K562 treated with DMSO at 1 percent for 48 hours (cell line): Measurements from ENCODE around the gene HAUS2. TPM values are rescaled to one million over a fixed set of nuclear protein-coding genes. Genes with fewer than 3 reads are reported as not detected.

Source experiments
- total RNA-seq: library from RNA; unstranded; fragments of 300-600 nt; gene quantifications from 2 replicates; pipeline ENCODE4 v1.2.3, GENCODE V29; 2022; ENCODE audit warnings: low replicate concordance; ENCODE audit errors: extremely low read depth

The HAUS2 gene
- not detected in 2 replicates for total RNA-seq

DNA sequence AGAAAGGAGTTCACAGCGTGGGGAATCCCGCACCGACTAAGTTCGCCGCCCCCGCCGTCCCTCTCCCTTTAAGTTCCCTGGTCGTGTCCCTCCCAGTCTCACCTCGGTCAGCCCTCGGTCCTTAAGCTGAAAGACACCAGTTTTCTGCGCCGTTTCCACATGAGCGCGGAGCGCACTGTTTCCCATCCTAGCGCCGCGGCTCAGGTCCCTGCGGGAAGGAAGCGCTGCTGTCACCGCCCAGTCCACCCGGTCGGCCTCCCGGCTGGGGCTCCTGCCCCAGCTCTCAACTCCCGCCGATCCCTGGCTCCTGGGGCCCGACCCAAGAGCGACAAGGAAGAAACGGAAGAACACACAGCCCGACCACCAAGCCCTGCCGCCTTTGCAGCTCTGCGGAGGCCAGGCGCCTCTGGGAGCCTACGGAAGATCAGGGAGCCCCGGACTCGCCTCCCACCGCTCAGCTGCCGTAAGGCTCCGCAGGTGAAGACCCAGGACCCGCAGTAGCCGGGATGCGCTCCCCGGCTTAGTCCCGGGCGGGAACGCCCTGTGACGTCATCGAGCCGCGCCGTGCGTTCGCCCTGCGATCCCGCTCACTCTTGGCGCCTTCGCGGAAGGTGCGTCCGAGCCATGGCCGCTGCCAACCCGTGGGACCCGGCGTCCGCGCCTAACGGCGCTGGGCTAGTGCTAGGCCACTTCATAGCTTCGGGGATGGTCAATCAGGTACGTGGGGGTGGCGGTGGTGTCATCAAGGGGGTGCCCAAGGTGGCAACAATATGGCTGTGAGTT, at the start of gene HAUS2, which contains the start of gene LRRC57:
Gene HAUS2 (plus strand): TSS at position 590 of the 783 bp plus-strand sequence. CDS start 35 bp downstream, at position 625.
Gene LRRC57 (minus strand): TSS at position 545 of the 783 bp plus-strand sequence. CDS start 359 bp downstream, at position 186.

DNA sequence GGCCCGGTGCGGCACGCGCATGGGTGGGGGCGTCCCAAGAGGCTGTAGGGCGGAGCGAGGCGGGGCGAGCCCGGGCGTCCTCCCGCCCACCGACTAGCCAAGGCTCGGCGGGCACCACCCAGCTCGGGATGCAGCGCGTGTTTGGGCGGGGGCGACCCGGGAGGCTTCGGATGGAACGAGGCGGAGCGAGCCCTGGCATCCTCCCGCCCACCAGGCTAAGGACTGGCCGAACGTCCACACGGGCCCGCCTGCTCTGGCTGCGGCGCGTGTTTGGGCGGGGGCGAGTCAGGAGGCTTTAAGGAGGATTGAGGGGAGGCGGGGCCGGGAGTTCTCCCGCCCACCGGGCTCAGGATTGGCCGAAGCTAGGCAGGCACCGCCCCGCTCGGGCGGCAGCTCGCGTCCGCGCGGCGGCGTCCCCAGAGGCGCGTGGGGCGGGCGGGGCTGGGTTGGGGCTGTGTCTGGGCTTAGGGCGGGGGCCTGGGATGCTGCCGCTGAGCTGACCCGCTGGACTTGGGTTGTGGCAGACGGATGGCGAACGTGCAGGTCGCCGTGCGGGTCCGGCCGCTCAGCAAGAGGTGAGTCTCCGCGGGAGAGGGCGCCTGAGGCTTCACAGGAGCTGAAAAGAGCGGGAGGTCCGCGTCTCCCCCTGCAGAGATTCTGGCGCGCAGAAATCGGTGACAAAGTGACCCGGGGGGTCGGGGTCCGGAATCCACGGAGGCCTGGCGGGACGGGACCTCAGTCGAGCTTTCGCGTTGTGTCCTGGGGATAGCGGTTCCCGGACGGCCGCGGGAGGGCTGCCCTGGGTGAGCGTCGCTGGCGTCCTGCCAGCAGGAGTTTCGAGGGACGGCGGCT, 26.8 kb downstream of the HAUS2 start, which contains the start of gene STARD9:
Gene STARD9 (plus strand): TSS at position 419 of the 852 bp plus-strand sequence. CDS start 110 bp downstream, at position 529.

Other genes with a start within 250 kb of the HAUS2 start
- gene CAPN3, start 189.3 kb upstream of the HAUS2 start, total RNA-seq: not detected in 2 replicates
- gene ZNF106, start 57.7 kb upstream of the HAUS2 start, total RNA-seq: not detected in 2 replicates
- gene SNAP23, start 53.2 kb upstream of the HAUS2 start, total RNA-seq: not detected in 2 replicates
- not detected in 2 replicates for gene LRRC57, start within 50 bp of the HAUS2 start, total RNA-seq
- not detected in 2 replicates for gene STARD9, start 26.8 kb downstream of the HAUS2 start, total RNA-seq
- not detected in 2 replicates for gene CDAN1, start 188.3 kb downstream of the HAUS2 start, total RNA-seq